Measurements from ENCODE around the gene FRAS1.
"Not testable (repeated sequence)": the region's sequence is repeated elsewhere in the genome, so short reads cannot be mapped to it uniquely, and the experiment has no call there.

Gene FRAS1

GRCh38 chr4:78457751-78458150 is 400.6 kb downstream of the FRAS1 start:
- DNase-seq, result no peak

- DNase-seq, result no peak
Measured at GRCh38 chr4:78459327-78459726, 402.2 kb downstream of the FRAS1 start.

GRCh38 chr4:78460368-78460767 is 403.2 kb downstream of the FRAS1 start:
- no peak for DNase-seq

- no peak for DNase-seq
Measured at GRCh38 chr4:78464265-78464664, 407.1 kb downstream of the FRAS1 start.

GRCh38 chr4:78467223-78467622 is 410.1 kb downstream of the FRAS1 start:
- not testable (repeated sequence) for DNase-seq

- no peak for DNase-seq
Measured at GRCh38 chr4:78468272-78468671, 411.1 kb downstream of the FRAS1 start.

GRCh38 chr4:78476108-78476704 is 419.1 kb downstream of the FRAS1 start:
- DNase-seq, result no peak

- no peak for DNase-seq
Measured at GRCh38 chr4:78477276-78477675, 420.2 kb downstream of the FRAS1 start.

- DNase-seq, result no peak
Measured at GRCh38 chr4:78478523-78478922, 421.4 kb downstream of the FRAS1 start.

- DNase-seq, result no peak
Measured at GRCh38 chr4:78480286-78480685, 423.2 kb downstream of the FRAS1 start.

GRCh38 chr4:78481180-78481579 is 424.1 kb downstream of the FRAS1 start:
- no peak for DNase-seq

- DNase-seq, result no peak
Measured at GRCh38 chr4:78482281-78482680, 425.2 kb downstream of the FRAS1 start.

- no peak for DNase-seq
Measured at GRCh38 chr4:78483811-78484210, 426.7 kb downstream of the FRAS1 start.

- no peak for DNase-seq
Measured at GRCh38 chr4:78484574-78484973, 427.5 kb downstream of the FRAS1 start.

GRCh38 chr4:78493731-78494130 is 436.6 kb downstream of the FRAS1 start:
- DNase-seq, result no peak

GRCh38 chr4:78496021-78496643 is 439.0 kb downstream of the FRAS1 start:
- DNase-seq, result no peak

- not testable (repeated sequence) for DNase-seq
Measured at GRCh38 chr4:78506260-78506659, 449.1 kb downstream of the FRAS1 start.

- DNase-seq, result no peak
Measured at GRCh38 chr4:78509043-78509442, 451.9 kb downstream of the FRAS1 start.

- no peak for DNase-seq
Measured at GRCh38 chr4:78510108-78510507, 453.0 kb downstream of the FRAS1 start.

- no peak for DNase-seq
Measured at GRCh38 chr4:78510681-78511080, 453.6 kb downstream of the FRAS1 start.

- no peak for DNase-seq
Measured at GRCh38 chr4:78512357-78512920, 455.3 kb downstream of the FRAS1 start.

GRCh38 chr4:78513411-78513975 is 456.4 kb downstream of the FRAS1 start:
- DNase-seq, result no peak

- peak; percentile 50 for DNase-seq
Measured at GRCh38 chr4:78517050-78517652, 460.0 kb downstream of the FRAS1 start.

GRCh38 chr4:78518561-78518960 is 461.4 kb downstream of the FRAS1 start:
- DNase-seq, result no peak

All from NCI-H1092 treated with DMSO at 0.1 percent for 48 hours (cell line).